Neural progenitor cell (in vitro differentiated cells): ENCODE measurements around the gene CABP7. TPM values are rescaled to one million over a fixed set of nuclear protein-coding genes. Genes with fewer than 3 reads are reported as not detected.

Experiments
- DNase-seq: peaks from one replicate; pipeline ENCODE4 v3.0.0-alpha.2; 2016; ENCODE audit warnings: low spot score
- H2AFZ ChIP-seq: fragments of 200-600 bp; sonication (generic); replicated peaks from 2 replicates; pipeline ENCODE4 v1.6.1; 2016; ENCODE audit warnings: antibody characterized with exemption
- H3F3A ChIP-seq: fragments of 200-600 bp; sonication (generic); 2 replicates; pipeline ENCODE4 v1.6.1; 2016; ENCODE audit warnings: antibody characterized with exemption, low read depth
- H3K27ac ChIP-seq: fragments of 200-600 bp; sonication (generic); 2 replicates; pipeline ENCODE4 v1.5.1; 2016; ENCODE audit warnings: mild to moderate bottlenecking
- H3K27me3 ChIP-seq: fragments of 200-600 bp; sonication (generic); 2 replicates; pipeline ENCODE4 v1.6.1; 2016; ENCODE audit warnings: mild to moderate bottlenecking, moderate library complexity
- H3K36me3 ChIP-seq: fragments of 200-600 bp; sonication (generic); 2 replicates; pipeline ENCODE4 v1.5.1; 2016
- H3K4me1 ChIP-seq: fragments of 200-600 bp; sonication (generic); 2 replicates; pipeline ENCODE4 v1.6.1; 2016; ENCODE audit warnings: mixed run types
- H3K4me2 ChIP-seq: fragments of 200-600 bp; sonication (generic); 2 replicates; pipeline ENCODE4 v1.6.1; 2016
- H3K4me3 ChIP-seq: fragments of 200-600 bp; sonication (generic); 2 replicates; pipeline ENCODE4 v1.5.1; 2016
- H3K79me2 ChIP-seq: fragments of 200-600 bp; sonication (generic); 2 replicates; pipeline ENCODE4 v1.6.1; 2016; ENCODE audit warnings: low read depth
- H3K9ac ChIP-seq: fragments of 200-600 bp; sonication (generic); 2 replicates; pipeline ENCODE4 v1.6.1; 2016
- H3K9me3 ChIP-seq: fragments of 200-600 bp; sonication (generic); 2 replicates; pipeline ENCODE4 v1.5.1; 2016; ENCODE audit warnings: low read depth
- H4K20me1 ChIP-seq: fragments of 200-600 bp; sonication (generic); 2 replicates; pipeline ENCODE4 v1.6.1; 2016; ENCODE audit warnings: low read depth
- H3K27ac Mint-ChIP-seq: 3 replicates; pipeline ENCODE4 v1.8.0; 2021; ENCODE audit warnings: mixed read lengths
- H3K27me3 Mint-ChIP-seq: 2 replicates; pipeline ENCODE4 v1.8.0; 2022; ENCODE audit warnings: low read depth, mild to moderate bottlenecking, inconsistent platforms, moderate library complexity, mixed read lengths; ENCODE audit not compliant: insufficient read depth
- H3K36me3 Mint-ChIP-seq: 3 replicates; pipeline ENCODE4 v1.8.0; 2021; ENCODE audit warnings: mixed read lengths
- H3K4me1 Mint-ChIP-seq: 3 replicates; pipeline ENCODE4 v1.8.0; 2021; ENCODE audit warnings: mixed read lengths
- H3K4me3 Mint-ChIP-seq: 3 replicates; pipeline ENCODE4 v1.8.0; 2021; ENCODE audit warnings: mild to moderate bottlenecking, moderate library complexity, mixed read lengths
- H3K9me3 Mint-ChIP-seq: 3 replicates; pipeline ENCODE4 v1.8.0; 2020; ENCODE audit warnings: mixed read lengths
- EZH2 ChIP-seq: fragments of 200-600 bp; sonication (generic); IDR thresholded peaks from 2 replicates; pipeline ENCODE4 v1.6.1; 2017; ENCODE audit warnings: antibody characterized with exemption, mild to moderate bottlenecking, moderate library complexity
- EZH2phosphoT487 ChIP-seq: fragments of 200-600 bp; sonication (generic); IDR thresholded peaks from 2 replicates; pipeline ENCODE4 v1.6.1; 2017; ENCODE audit warnings: antibody characterized with exemption
- total RNA-seq: library from RNA; depleted of rRNA; stranded (reverse); fragments of >200 nt; gene quantifications from 2 replicates; pipeline ENCODE4 v1.2.3, GENCODE V29; 2015; ENCODE audit warnings: low replicate concordance
- TF ChIP-seq, protein P1 (sequence below): fragments of 200-600 bp; sonication (generic); IDR thresholded peaks from 2 replicates; pipeline ENCODE4 v1.5.1; 2017; ENCODE audit warnings: antibody characterized with exemption, mild to moderate bottlenecking

CABP7 gene
- total RNA-seq, 1 donor from 2014 or later, result not detected

- no peak overlapping the region for H3K27ac ChIP-seq
- Mint-ChIP-seq H3K4me3 (peak overlapping the region; percentile 25), H3K27me3 (peaks cover 9% of the 10 kb centered on the region), H3K9me3 (no peaks in the 10 kb centered on the region), H3K27ac (no peak overlapping the region), H3K4me1 (peaks cover 25% of the 10 kb centered on the region), H3K36me3 (peaks cover 11% of the 10 kb centered on the region)
- H3K9ac ChIP-seq, result no peak overlapping the region
- DNase-seq, result no peak
- no peak overlapping the region for H2AFZ ChIP-seq
- H3K27me3 ChIP-seq, result no peaks in the 10 kb centered on the region
- no peaks in the 10 kb centered on the region for H3K36me3 ChIP-seq
- peaks cover 15% of the 10 kb centered on the region for H3F3A ChIP-seq
- H3K4me1 ChIP-seq, result peaks cover 6% of the 10 kb centered on the region
- no peak overlapping the region for H3K4me2 ChIP-seq
- no peak overlapping the region for H3K4me3 ChIP-seq
- peaks cover 31% of the 10 kb centered on the region for H3K79me2 ChIP-seq
- no peak for TF ChIP-seq EZH2
- no peak for TF ChIP-seq EZH2phosphoT487
- TF ChIP-seq, protein P1, sequence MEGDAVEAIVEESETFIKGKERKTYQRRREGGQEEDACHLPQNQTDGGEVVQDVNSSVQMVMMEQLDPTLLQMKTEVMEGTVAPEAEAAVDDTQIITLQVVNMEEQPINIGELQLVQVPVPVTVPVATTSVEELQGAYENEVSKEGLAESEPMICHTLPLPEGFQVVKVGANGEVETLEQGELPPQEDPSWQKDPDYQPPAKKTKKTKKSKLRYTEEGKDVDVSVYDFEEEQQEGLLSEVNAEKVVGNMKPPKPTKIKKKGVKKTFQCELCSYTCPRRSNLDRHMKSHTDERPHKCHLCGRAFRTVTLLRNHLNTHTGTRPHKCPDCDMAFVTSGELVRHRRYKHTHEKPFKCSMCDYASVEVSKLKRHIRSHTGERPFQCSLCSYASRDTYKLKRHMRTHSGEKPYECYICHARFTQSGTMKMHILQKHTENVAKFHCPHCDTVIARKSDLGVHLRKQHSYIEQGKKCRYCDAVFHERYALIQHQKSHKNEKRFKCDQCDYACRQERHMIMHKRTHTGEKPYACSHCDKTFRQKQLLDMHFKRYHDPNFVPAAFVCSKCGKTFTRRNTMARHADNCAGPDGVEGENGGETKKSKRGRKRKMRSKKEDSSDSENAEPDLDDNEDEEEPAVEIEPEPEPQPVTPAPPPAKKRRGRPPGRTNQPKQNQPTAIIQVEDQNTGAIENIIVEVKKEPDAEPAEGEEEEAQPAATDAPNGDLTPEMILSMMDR, result no peak
- no peaks in the 10 kb centered on the region for H3K9me3 ChIP-seq
- H4K20me1 ChIP-seq, result peaks cover 4% of the 10 kb centered on the region
Measured at GRCh38 chr22:29769723-29770321, 50.0 kb downstream of the CABP7 start.

DNA sequence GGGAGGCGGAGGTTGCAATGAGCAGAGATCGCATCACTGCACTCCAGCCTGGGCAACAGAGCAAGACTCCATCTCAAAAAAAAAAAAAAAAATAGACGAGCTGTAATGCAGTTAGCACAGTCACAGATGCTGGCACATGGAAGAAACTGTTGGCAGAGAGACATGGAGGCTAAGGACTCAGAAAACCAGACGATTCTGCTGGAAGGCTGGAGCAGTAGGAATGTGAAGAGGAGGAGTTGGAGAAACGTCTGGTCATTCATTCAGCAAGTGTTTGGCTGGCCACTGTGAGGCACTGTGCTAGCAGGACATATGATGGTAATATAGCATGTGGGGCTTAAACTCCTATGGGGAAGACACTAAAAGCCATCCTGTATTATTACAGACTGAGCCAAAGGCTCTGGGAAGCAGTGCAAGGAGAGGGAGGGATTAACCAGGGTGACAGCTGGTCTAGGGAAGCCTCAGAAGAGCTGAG lies 52.4 kb downstream of the CABP7 start:
- H3K27me3 Mint-ChIP-seq, result peaks cover 3% of the 10 kb centered on the region

DNA sequence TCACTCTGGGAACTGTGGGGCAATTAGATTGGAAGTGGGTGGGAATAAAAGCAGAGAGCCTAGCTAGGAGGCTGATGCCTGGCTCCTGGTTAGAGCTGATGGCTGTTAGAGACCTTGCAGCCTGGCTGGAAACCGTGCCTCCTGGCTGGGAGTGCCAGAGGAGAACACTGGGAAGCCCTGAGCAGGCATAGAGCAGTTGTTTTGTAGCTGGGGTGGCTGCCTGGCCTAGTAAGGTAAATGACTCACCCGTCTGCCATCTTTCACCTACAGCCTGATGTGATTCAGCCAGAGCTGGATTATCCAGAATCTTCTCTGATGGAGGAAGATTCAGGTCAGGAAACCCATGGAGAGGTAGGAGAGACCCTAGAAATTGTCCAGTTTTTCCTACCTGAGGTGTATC lies 53.4 kb downstream of the CABP7 start:
- H3K27me3 ChIP-seq, result no peaks in the 10 kb centered on the region
- peaks cover 4% of the 10 kb centered on the region for H4K20me1 ChIP-seq
- H3K9ac ChIP-seq, result no peak overlapping the region
- Mint-ChIP-seq H3K9me3 (no peaks in the 10 kb centered on the region), H3K27ac (no peak overlapping the region), H3K27me3 (peaks cover 2% of the 10 kb centered on the region), H3K36me3 (peaks cover 10% of the 10 kb centered on the region), H3K4me3 (no peak overlapping the region), H3K4me1 (peaks cover 6% of the 10 kb centered on the region)
- H2AFZ ChIP-seq, result no peak overlapping the region
- H3K36me3 ChIP-seq, result no peaks in the 10 kb centered on the region
- no peaks in the 10 kb centered on the region for H3K9me3 ChIP-seq
- peaks cover 2% of the 10 kb centered on the region for H3K4me1 ChIP-seq
- DNase-seq, result no peak
- no peak overlapping the region for H3K27ac ChIP-seq
- H3K79me2 ChIP-seq, result peaks cover 11% of the 10 kb centered on the region
- H3K4me2 ChIP-seq, result no peak overlapping the region
- H3F3A ChIP-seq, result peaks cover 9% of the 10 kb centered on the region
- no peak for TF ChIP-seq EZH2phosphoT487
- TF ChIP-seq, protein P1, result no peak
- TF ChIP-seq EZH2, result no peak
- H3K4me3 ChIP-seq, result no peak overlapping the region

More for the DNA sequence above, 52.4 kb downstream of the CABP7 start:
- Mint-ChIP-seq H3K4me3 (no peak overlapping the region), H3K9me3 (no peaks in the 10 kb centered on the region), H3K36me3 (peaks cover 10% of the 10 kb centered on the region), H3K4me1 (peaks cover 16% of the 10 kb centered on the region), H3K27ac (no peak overlapping the region)
- Histone ChIP-seq H3K36me3 (no peaks in the 10 kb centered on the region), H3K9me3 (no peaks in the 10 kb centered on the region), H4K20me1 (peaks cover 4% of the 10 kb centered on the region), H3K4me1 (peaks cover 6% of the 10 kb centered on the region), H3K79me2 (peaks cover 21% of the 10 kb centered on the region), H2AFZ (no peak overlapping the region), H3F3A (peaks cover 9% of the 10 kb centered on the region), H3K27ac (no peak overlapping the region), H3K4me2 (no peak overlapping the region), H3K9ac (no peak overlapping the region), H3K4me3 (no peak overlapping the region), H3K27me3 (no peaks in the 10 kb centered on the region)
- TF ChIP-seq, protein P1, result peak; percentile 49
- TF ChIP-seq EZH2phosphoT487, result no peak
- DNase-seq, result peak; percentile 37
